AG04450 (cell line): ENCODE data around the gene COX7A2. TPM values are rescaled to one million over a fixed set of nuclear protein-coding genes. Genes with fewer than 3 reads are reported as not detected.

Source experiments
- CTCF ChIA-PET: fragments of 300-600, 350-600 bp; formaldehyde crosslinking; extraction: SDS; loops from one replicate; lab custom pipeline; 2022; ENCODE audit warnings: antibody characterized with exemption, inconsistent platforms; lab: Charles Lee
- POLR2A ChIA-PET: fragments of 350-600 bp; formaldehyde crosslinking; extraction: SDS; loops from one replicate; lab custom pipeline; 2021; ENCODE audit warnings: antibody characterized with exemption, inconsistent platforms; lab: Yijun Ruan, JAX
- DNase-seq: peaks from one replicate; pipeline ENCODE4 v3.0.0-alpha.2; 2011; ENCODE audit warnings: low read depth, low spot score
- H3K27ac ChIP-seq: one replicate; pipeline ENCODE4 v1.5.1; 2012; ENCODE audit warnings: low read depth, low read length, control low read depth
- H3K27me3 ChIP-seq: one replicate; pipeline ENCODE4 v1.6.0; 2012; ENCODE audit warnings: low read length; ENCODE audit not compliant: control insufficient read depth, insufficient read depth
- H3K4me3 ChIP-seq: 2 replicates; pipeline ENCODE4 v1.5.1; 2011; ENCODE audit warnings: mild to moderate bottlenecking, low read depth, low read length, control low read depth
- H3K9me3 ChIP-seq: 2 replicates; pipeline ENCODE4 v1.5.1; 2012; ENCODE audit warnings: low read length; ENCODE audit not compliant: control insufficient read depth, insufficient read depth
- CTCF ChIP-seq: IDR thresholded peaks from 2 replicates; pipeline ENCODE4 v1.5.1; 2011; ENCODE audit warnings: low read depth, low read length, control low read depth, inconsistent platforms
- polyA plus RNA-seq: library from polyadenylated mRNA; depleted of rRNA; stranded (reverse); fragments of >200 nt; gene quantifications from 2 replicates; pipeline ENCODE4 v1.2.3, GENCODE V29; 2011

The COX7A2 gene
- polyA plus RNA-seq, 1 experiment = 263 TPM

GRCh38 chr6:75273009-75273408 lies 29.4 kb upstream of the COX7A2 start:
- no peak for DNase-seq
- ChIA-PET CTCF (interaction anchor here (2.4 kb wide), 1 partner anchor 273 kb away, joined by 7 read pairs; no protein-coding TSS in a partner anchor), POLR2A (interaction anchor here (1.1 kb wide), 1 partner anchor 11 kb away, joined by 6 read pairs; the partner anchor contains the start of gene TMEM30A)

GRCh38 chr6:75272145-75272840 lies 28.7 kb upstream of the COX7A2 start:
- Histone ChIP-seq H3K9me3 (no peaks in the 10 kb centered on the region), H3K27ac (peak overlapping the region; percentile 61), H3K4me3 (no peak overlapping the region), H3K27me3 (no peaks in the 10 kb centered on the region)
- no peak for DNase-seq
- no peak for TF ChIP-seq CTCF
- POLR2A ChIA-PET = interaction anchor here (1.1 kb wide), 1 partner anchor 12 kb away, joined by 6 read pairs; the partner anchor contains the start of gene TMEM30A
- CTCF ChIA-PET = interaction anchor here (2.4 to 3.2 kb wide), 2 partner anchors 255 to 274 kb away, joined by 7 to 20 read pairs; no protein-coding TSS in a partner anchor

More at GRCh38 chr6:75273009-75273408, 29.4 kb upstream of the COX7A2 start:
- no peaks in the 10 kb centered on the region for H3K27me3 ChIP-seq
- H3K9me3 ChIP-seq = no peaks in the 10 kb centered on the region
- no peak for TF ChIP-seq CTCF
- H3K4me3 ChIP-seq = no peak overlapping the region
- no peak overlapping the region for H3K27ac ChIP-seq

GRCh38 chr6:75268988-75269354 lies 25.4 kb upstream of the COX7A2 start:
- Histone ChIP-seq H3K9me3 (no peaks in the 10 kb centered on the region), H3K27ac (no peak overlapping the region), H3K27me3 (no peaks in the 10 kb centered on the region), H3K4me3 (no peak overlapping the region)
- POLR2A ChIA-PET = no interaction called here
- CTCF ChIA-PET = interaction anchor here (2.9 to 4.5 kb wide), 3 partner anchors 12 to 278 kb away, joined by 36 to 74 read pairs (median 49); no protein-coding TSS in a partner anchor
- no peak for DNase-seq
- TF ChIP-seq CTCF = no peak

GRCh38 chr6:75268121-75268987 lies 24.8 kb upstream of the COX7A2 start:
- no peak for TF ChIP-seq CTCF
- no peak for DNase-seq
- no peaks in the 10 kb centered on the region for H3K27me3 ChIP-seq
- no peaks in the 10 kb centered on the region for H3K9me3 ChIP-seq
- H3K27ac ChIP-seq = no peak overlapping the region
- ChIA-PET CTCF (interaction anchor here (0.7 to 4.5 kb wide), 11 partner anchors 8 to 294 kb away, joined by 3 to 74 read pairs (median 21); partner anchors contain the start of gene TMEM30A), POLR2A (interaction anchor here (0.9 kb wide), 1 partner anchor 278 kb away, joined by 3 read pairs; no protein-coding TSS in a partner anchor)
- H3K4me3 ChIP-seq = no peak overlapping the region
